BLaER1 treated with 17β-estradiol and CSF1 and Interleukin-3, amounts not matched to agents 10 nM and 100 nM (cell line): ENCODE measurements around the gene CDRT15.
"Not testable (repeated sequence)": the region's sequence is repeated elsewhere in the genome, so short reads cannot be mapped to it uniquely, and the experiment has no call there.

Experiments
- H3K27ac ChIP-seq, 11 experiments: shearing (Covaris generic); formaldehyde crosslinking; 2 replicates each; pipeline ENCODE4 v1.8.1; 2022
- H3K27me3 ChIP-seq, 11 experiments: shearing (Covaris generic); formaldehyde crosslinking; 2 replicates each; pipeline ENCODE4 v1.8.1; 2022
- H3K36me3 ChIP-seq, 11 experiments: shearing (Covaris generic); formaldehyde crosslinking; 2 replicates each; pipeline ENCODE4 v1.8.1; 2022
- H3K4me1 ChIP-seq, 10 experiments: shearing (Covaris generic); formaldehyde crosslinking; 2 replicates each; pipeline ENCODE4 v1.8.1; 2022
- H3K4me2 ChIP-seq, 11 experiments: shearing (Covaris generic); formaldehyde crosslinking; 2 replicates each; pipeline ENCODE4 v1.8.1; 2022
- H3K4me3 ChIP-seq, 10 experiments: shearing (Covaris generic); formaldehyde crosslinking; 2 replicates each; pipeline ENCODE4 v1.8.1; 2022
- H3K9ac ChIP-seq, 11 experiments: shearing (Covaris generic); formaldehyde crosslinking; 2 replicates each; pipeline ENCODE4 v1.8.1; 2022
- H3K9me3 ChIP-seq, 11 experiments: shearing (Covaris generic); formaldehyde crosslinking; replicated peaks in 1 of 11; 2 replicates each; pipeline ENCODE4 v1.8.1; 2022
- H4K20me1 ChIP-seq, 11 experiments: shearing (Covaris generic); formaldehyde crosslinking; 2 replicates each; pipeline ENCODE4 v1.8.1; 2022
- Cebpa-rat ChIP-seq, 11 experiments: shearing (Covaris generic); IDR thresholded peaks; 2 replicates each; pipeline ENCODE4 v1.8.1; 2022

CDRT15 gene

DNA sequence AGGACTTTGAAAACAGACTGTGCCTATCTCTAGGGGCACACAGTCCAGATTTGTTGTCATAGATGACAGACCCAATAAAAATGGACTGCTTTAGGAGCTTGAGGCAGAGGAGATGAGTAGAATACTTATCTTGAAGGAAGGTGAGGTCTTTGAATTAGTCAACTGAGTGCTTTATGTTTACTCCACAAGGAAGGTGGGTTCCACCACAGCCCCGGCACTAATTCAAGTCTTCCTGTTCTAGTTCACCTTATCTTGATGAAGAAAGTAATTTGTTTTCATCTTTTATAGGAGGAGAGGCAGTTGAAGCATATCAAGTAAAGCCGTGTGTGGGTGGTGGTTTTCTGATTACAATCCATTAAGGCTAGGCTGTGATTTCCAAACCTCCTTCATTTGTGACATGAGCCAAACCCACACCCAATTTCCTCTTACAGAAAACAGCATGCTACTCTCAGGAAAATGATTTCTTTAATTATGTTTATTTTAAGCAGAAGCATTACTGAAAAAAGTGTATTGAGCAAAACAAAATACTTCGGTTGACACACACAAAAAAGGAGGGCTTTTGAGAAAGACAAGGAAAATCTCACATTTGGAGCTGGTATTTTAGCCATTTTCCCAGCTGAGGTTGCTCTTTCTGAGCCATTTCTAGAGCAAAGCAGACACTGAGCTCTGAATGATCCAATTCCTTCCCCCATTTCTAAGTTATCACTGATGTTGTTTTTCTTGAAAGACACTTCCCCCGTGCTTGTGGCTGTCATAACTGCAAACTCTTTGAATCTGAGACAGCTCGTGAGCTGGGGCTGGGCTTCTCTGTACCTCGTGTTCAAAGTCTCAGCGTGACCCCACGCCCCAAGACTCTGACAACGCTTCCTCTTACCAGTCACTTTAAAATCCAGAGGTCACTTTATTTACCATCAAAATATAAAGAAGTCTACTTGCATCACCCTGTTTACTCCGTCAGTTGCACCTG is 35.4 kb downstream of the CDRT15 start:
- Histone ChIP-seq H3K36me3 (peaks cover 15 to 68% (median 53%) of the 10 kb centered on the region in 11 experiments; a peak in 20 of 22 replicates), H4K20me1 (peaks cover 0 to 98% (median 73%) of the 10 kb centered on the region in 11 experiments; a peak in 18 of 22 replicates), H3K27ac (no peak overlapping the region), H3K9me3 (no peaks in the 10 kb centered on the region), H3K9ac (no peak overlapping the region), H3K4me2 (peak overlapping the region in 1 of 11 experiments; percentile 23; a peak in 1 of 22 replicates), H3K4me1 (peaks cover 0 to 17% (median 5%) of the 10 kb centered on the region in 10 experiments; a peak in 13 of 20 replicates), H3K4me3 (no peak overlapping the region), H3K27me3 (peaks cover 0 to 19% (median under 1%) of the 10 kb centered on the region in 11 experiments; a peak in 8 of 22 replicates)
- TF ChIP-seq Cebpa-rat (IDR thresholded peaks at IDR 0.05), result no peak

DNA sequence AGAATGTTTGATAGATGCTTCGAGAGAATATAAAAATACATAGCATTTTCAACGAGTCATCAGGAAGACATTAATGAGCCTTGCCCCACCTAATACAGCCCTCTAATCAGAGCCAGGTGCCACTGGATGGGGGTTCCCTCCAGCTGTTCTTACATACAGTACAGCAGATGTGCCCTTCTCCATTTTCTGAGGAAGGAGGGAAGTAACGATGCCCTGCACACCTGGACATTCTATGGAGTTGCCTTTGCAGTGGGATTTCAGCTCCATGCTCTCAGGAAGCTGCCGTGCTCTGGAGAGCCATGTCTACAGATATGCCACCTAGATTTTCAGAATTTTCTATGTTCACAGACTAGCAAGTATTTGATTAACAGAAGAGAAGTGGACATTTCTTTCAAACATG is 36.3 kb downstream of the CDRT15 start:
- Histone ChIP-seq H3K27ac (no peak overlapping the region), H3K4me2 (peak overlapping the region in 1 of 11 experiments; percentile 23; a peak in 1 of 22 replicates)

DNA sequence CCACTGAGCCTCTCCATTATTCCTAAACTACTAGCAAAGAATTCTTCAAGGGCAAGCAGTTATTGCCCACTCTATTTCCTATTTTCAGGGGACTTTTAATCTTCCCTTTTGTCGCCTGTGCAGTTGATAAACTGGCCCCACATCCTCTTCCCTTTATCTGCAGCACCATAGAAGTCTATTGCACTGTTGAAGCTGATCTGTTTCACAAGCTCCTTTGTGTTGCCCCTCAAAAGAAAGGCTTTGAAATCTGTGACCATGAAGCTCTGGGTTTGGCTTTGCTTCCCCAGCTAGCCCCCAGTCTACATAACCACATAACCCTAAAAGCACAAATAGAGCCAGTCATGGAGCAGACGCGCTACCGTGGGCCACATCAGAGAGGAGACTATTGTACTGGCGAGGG is 37.1 kb downstream of the CDRT15 start:
- Histone ChIP-seq H3K4me1 (peaks cover 0 to 25% (median 12%) of the 10 kb centered on the region in 10 experiments; a peak in 13 of 20 replicates), H3K27me3 (peaks cover 0 to 36% (median 13%) of the 10 kb centered on the region in 11 experiments; a peak in 17 of 22 replicates), H4K20me1 (peaks cover 0 to 99% (median 77%) of the 10 kb centered on the region in 11 experiments; a peak in 18 of 22 replicates), H3K36me3 (peaks cover 22 to 60% (median 48%) of the 10 kb centered on the region in 11 experiments; a peak in 21 of 22 replicates), H3K4me3 (no peak overlapping the region), H3K27ac (no peak overlapping the region), H3K9ac (no peak overlapping the region), H3K4me2 (no peak overlapping the region), H3K9me3 (no peaks in the 10 kb centered on the region)
- TF ChIP-seq Cebpa-rat (IDR thresholded peaks at IDR 0.05), result no peak

More for the DNA sequence above, 36.3 kb downstream of the CDRT15 start:
- H4K20me1 ChIP-seq, result peaks cover 0 to 99% (median 73%) of the 10 kb centered on the region in 11 experiments; a peak in 18 of 22 replicates
- H3K9ac ChIP-seq, result no peak overlapping the region
- no peaks in the 10 kb centered on the region for H3K9me3 ChIP-seq
- H3K36me3 ChIP-seq, result peaks cover 16 to 64% (median 50%) of the 10 kb centered on the region in 11 experiments; a peak in 20 of 22 replicates
- TF ChIP-seq Cebpa-rat (IDR thresholded peaks at IDR 0.05), result no peak
- H3K4me3 ChIP-seq, result no peak overlapping the region
- peaks cover 0 to 29% (median 6%) of the 10 kb centered on the region in 11 experiments; a peak in 14 of 22 replicates for H3K27me3 ChIP-seq
- H3K4me1 ChIP-seq, result peaks cover 0 to 25% (median 12%) of the 10 kb centered on the region in 10 experiments; a peak in 13 of 20 replicates

DNA sequence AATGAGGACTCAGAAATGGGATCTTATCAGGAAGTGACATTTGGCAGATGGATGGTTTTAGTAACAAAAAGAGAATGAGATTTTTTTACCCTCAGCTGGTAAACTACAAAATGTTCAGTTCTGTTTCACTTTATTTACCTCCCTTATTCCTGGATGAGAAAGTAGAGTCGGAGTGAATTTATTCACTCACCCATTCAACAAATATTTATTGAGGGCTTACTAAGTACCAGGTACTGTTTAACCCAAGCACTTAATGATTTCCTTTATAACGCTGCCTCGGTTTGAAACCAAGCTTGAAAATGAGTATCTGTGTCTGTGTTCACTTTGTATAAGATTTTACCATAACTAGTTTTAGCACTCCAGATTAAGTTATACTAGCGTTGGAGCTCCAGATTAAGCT is 38.1 kb downstream of the CDRT15 start:
- H3K9me3 ChIP-seq, result no peaks in the 10 kb centered on the region
- H4K20me1 ChIP-seq, result peaks cover 0 to 99% (median 69%) of the 10 kb centered on the region in 11 experiments; a peak in 18 of 22 replicates
- no peak overlapping the region for H3K4me2 ChIP-seq
- no peak overlapping the region for H3K27ac ChIP-seq
- H3K9ac ChIP-seq, result no peak overlapping the region
- H3K27me3 ChIP-seq, result peaks cover 0 to 46% (median 15%) of the 10 kb centered on the region in 11 experiments; a peak in 17 of 22 replicates
- H3K4me1 ChIP-seq, result peaks cover 0 to 27% (median 12%) of the 10 kb centered on the region in 10 experiments; a peak in 13 of 20 replicates
- no peak for TF ChIP-seq Cebpa-rat (IDR thresholded peaks at IDR 0.05)
- no peak overlapping the region for H3K4me3 ChIP-seq
- peaks cover 21 to 53% (median 41%) of the 10 kb centered on the region in 11 experiments; a peak in 21 of 22 replicates for H3K36me3 ChIP-seq

DNA sequence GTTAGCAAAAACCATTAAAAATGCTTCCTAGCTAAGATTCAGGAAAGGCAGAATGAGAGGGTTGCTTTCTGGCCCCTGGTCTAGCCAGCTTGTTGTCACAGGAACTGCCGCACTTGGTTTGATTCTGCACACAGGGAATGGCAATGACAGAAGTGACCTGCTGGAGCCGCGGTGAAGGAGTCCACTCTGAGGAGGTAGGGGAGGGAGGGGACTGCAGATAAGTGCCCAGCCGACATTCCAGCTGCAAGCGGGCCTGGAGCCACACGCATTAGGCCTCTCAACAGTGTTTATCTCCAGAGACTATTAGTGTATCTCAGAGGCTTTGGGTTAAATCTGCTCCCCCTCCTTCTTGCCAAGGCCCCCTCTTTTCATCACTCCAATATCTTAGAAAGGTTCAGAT is 38.6 kb downstream of the CDRT15 start:
- Histone ChIP-seq H3K4me3 (no peak overlapping the region), H4K20me1 (peaks cover 0 to 96% (median 70%) of the 10 kb centered on the region in 11 experiments; a peak in 17 of 22 replicates), H3K4me2 (no peak overlapping the region), H3K4me1 (peaks cover 0 to 30% (median 15%) of the 10 kb centered on the region in 10 experiments; a peak in 13 of 20 replicates), H3K9me3 (no peaks in the 10 kb centered on the region), H3K27me3 (peaks cover 0 to 49% (median 15%) of the 10 kb centered on the region in 11 experiments; a peak in 17 of 22 replicates), H3K36me3 (peaks cover 21 to 52% (median 40%) of the 10 kb centered on the region in 11 experiments; a peak in 21 of 22 replicates), H3K27ac (no peak overlapping the region), H3K9ac (no peak overlapping the region)
- TF ChIP-seq Cebpa-rat (IDR thresholded peaks at IDR 0.05), result no peak

DNA sequence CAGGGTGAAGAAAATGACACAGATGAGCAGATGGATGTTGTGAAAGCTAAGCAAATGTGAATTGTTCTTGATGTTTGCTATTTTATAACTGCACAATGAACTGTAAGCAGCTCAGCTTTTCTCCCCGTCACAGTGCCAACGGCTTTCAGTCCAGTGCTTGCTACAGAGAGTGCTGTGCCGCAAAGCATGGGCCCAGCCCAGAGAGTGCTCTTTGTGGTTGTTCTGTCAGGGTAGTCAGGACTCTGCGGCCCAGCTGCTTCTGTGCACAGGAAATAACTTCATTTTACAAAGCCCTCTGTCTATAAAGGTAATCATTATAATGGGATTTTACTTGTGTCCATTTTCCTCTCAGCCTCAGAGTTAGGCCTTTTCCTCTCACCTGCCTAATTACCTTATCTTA is 39.1 kb downstream of the CDRT15 start:
- Histone ChIP-seq H3K27me3 (peaks cover 0 to 51% (median 15%) of the 10 kb centered on the region in 11 experiments; a peak in 17 of 22 replicates), H3K9me3 (no peaks in the 10 kb centered on the region), H3K4me2 (peak overlapping the region in 4 of 11 experiments; percentile 62 to 83 (median 74); a peak in 6 of 22 replicates), H3K4me1 (peaks cover 0 to 32% (median 19%) of the 10 kb centered on the region in 10 experiments; a peak in 13 of 20 replicates), H4K20me1 (peaks cover 0 to 94% (median 71%) of the 10 kb centered on the region in 11 experiments; a peak in 17 of 22 replicates), H3K27ac (no peak overlapping the region), H3K9ac (no peak overlapping the region), H3K36me3 (peaks cover 21 to 52% (median 38%) of the 10 kb centered on the region in 11 experiments; a peak in 21 of 22 replicates), H3K4me3 (no peak overlapping the region)
- no peak for TF ChIP-seq Cebpa-rat (IDR thresholded peaks at IDR 0.05)

DNA sequence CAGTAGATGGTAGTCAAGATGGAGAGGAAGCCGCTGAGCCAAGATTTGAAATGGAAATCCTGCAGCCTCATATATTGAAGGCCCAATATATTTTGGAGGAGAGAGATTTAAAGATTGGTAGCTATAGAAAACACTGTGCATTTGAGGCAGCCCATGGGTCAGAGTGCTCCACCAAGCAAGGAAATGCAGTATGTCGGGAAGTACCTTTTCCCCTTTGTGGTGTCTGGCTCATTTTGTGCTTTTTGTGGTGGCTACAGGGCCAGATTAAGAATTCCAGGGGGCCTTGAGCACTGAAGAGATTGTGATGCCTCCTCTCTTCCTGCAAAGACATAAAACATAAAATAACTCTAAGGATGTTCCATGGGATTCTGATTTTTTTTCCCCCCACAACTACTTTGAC is 39.6 kb downstream of the CDRT15 start:
- H3K4me3 ChIP-seq, result no peak overlapping the region
- H3K9ac ChIP-seq, result no peak overlapping the region
- H3K4me1 ChIP-seq, result peaks cover 0 to 37% (median 21%) of the 10 kb centered on the region in 10 experiments; a peak in 14 of 20 replicates
- no peak overlapping the region for H3K27ac ChIP-seq
- peaks cover 21 to 52% (median 37%) of the 10 kb centered on the region in 11 experiments; a peak in 21 of 22 replicates for H3K36me3 ChIP-seq
- peaks cover 0 to 93% (median 69%) of the 10 kb centered on the region in 11 experiments; a peak in 17 of 22 replicates for H4K20me1 ChIP-seq
- no peak for TF ChIP-seq Cebpa-rat (IDR thresholded peaks at IDR 0.05)
- H3K4me2 ChIP-seq, result peak overlapping the region in 7 of 11 experiments; percentile 16 to 83 (median 62); a peak in 11 of 22 replicates
- H3K27me3 ChIP-seq, result peaks cover 0 to 53% (median 15%) of the 10 kb centered on the region in 11 experiments; a peak in 17 of 22 replicates
- no peaks in the 10 kb centered on the region for H3K9me3 ChIP-seq

DNA sequence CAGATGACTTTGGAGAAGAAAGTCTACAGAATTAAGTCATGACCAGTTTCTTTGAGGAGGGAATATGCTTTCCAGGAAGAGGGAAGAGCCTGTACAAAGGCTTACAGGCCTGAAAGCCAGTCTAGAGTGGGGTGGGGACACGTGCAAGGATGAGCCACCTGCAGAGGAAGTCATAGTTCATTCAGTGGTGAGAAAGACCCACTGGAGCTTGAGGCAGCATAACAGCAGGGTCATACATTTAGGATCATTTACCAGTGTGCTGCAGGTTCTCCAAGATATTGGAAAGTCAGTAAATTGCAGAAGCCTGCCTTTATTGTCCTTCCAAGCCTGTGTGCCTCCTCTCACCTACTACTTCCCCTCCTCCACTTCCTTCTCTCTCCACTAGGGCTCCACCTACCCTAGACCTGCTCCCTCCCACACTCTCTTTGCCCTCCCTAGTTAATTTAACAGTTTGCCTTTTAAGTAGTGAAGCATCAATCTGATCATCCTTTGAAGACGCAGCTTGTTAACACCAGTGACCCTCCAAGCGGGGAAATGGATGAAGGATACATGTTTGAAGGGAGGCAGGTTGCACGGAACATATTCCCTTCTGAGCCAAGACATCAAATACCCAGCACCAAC is 40.2 kb downstream of the CDRT15 start:
- H4K20me1 ChIP-seq, result peaks cover 0 to 93% (median 68%) of the 10 kb centered on the region in 11 experiments; a peak in 17 of 22 replicates
- no peak for TF ChIP-seq Cebpa-rat (IDR thresholded peaks at IDR 0.05)
- H3K4me3 ChIP-seq, result no peak overlapping the region

DNA sequence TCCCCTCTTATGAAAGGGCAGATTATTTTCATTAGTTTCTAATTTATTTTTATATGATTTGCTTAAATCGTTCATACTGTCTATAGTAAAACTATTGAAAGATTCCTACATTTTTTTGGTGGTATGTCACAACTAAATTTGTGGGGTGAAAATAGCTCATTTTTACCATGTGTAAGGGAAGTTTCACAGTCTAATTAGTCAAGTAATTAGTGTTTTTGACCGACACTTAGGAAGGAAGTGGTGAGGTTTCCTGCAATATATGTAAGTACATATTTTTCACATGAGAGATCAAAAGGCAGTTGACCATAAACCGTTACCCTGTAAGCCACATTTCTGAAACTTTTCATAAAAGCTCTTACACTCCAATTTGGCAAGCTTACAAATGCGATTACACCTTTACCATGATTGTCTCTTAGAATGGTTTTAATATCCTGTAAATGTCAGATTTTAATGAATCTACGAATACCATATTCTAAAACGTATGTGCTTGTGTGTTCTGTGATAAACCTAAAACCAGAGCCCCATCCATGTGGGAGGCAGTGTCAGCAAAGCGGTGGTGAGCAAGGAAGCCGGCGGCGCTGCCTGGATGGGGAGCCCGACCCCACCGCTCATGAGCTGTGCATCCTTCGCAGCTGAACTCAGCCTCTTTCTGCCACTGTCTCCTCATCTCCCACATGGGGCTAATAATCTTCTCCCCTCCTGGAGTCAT is 43.9 kb downstream of the CDRT15 start:
- Histone ChIP-seq H3K4me2 (peak overlapping the region in 9 of 11 experiments; percentile 37 to 69 (median 47); a peak in 15 of 22 replicates), H3K27me3 (peaks cover 8 to 83% (median 29%) of the 10 kb centered on the region in 11 experiments; a peak in 21 of 22 replicates), H3K4me1 (peaks cover 0 to 51% (median 25%) of the 10 kb centered on the region in 10 experiments; a peak in 14 of 20 replicates), H3K36me3 (peaks cover 3 to 32% (median 15%) of the 10 kb centered on the region in 11 experiments; a peak in 17 of 22 replicates), H4K20me1 (peaks cover 0 to 75% (median 59%) of the 10 kb centered on the region in 11 experiments; a peak in 17 of 22 replicates)
- H3K27ac ChIP-seq, H3K9me3 ChIP-seq, H3K9ac ChIP-seq, H3K4me3 ChIP-seq: not testable (repeated sequence)

More for the DNA sequence above, 40.2 kb downstream of the CDRT15 start:
- Histone ChIP-seq H3K27ac (no peak overlapping the region), H3K4me1 (peaks cover 0 to 43% (median 22%) of the 10 kb centered on the region in 10 experiments; a peak in 14 of 20 replicates), H3K27me3 (peaks cover 5 to 59% (median 21%) of the 10 kb centered on the region in 11 experiments; a peak in 21 of 22 replicates), H3K36me3 (peaks cover 21 to 52% (median 37%) of the 10 kb centered on the region in 11 experiments; a peak in 21 of 22 replicates), H3K9me3 (no peaks in the 10 kb centered on the region), H3K9ac (no peak overlapping the region), H3K4me2 (peak overlapping the region in 8 of 11 experiments; percentile 16 to 83 (median 60); a peak in 15 of 22 replicates)

DNA sequence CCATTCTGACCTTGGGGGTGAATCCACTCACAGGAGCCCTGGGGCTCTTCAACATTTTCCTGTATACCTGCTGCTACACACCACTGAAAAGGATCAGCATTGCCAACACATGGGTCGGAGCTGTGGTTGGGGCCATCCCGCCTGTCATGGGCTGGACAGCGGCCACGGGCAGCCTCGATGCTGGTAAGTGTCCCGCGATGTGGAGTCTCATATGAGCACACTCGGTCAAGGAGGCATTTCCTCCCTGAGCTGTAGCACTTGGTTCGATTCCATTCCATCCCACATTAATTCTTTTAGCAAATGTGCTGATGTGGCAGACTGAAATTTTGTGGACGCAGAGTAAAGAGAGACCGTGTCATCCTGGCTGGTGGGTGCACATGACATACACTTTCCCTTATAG is 44.6 kb downstream of the CDRT15 start:
- Histone ChIP-seq H3K36me3 (peaks cover 0 to 24% (median 13%) of the 10 kb centered on the region in 11 experiments; a peak in 11 of 22 replicates), H3K4me1 (peaks cover 0 to 44% (median 25%) of the 10 kb centered on the region in 10 experiments; a peak in 14 of 20 replicates), H3K27me3 (peaks cover 8 to 77% (median 29%) of the 10 kb centered on the region in 11 experiments; a peak in 21 of 22 replicates), H4K20me1 (peaks cover 0 to 68% (median 51%) of the 10 kb centered on the region in 11 experiments; a peak in 17 of 22 replicates), H3K4me2 (peak overlapping the region in 7 of 11 experiments; percentile 41 to 65 (median 60); a peak in 12 of 22 replicates)
- not testable (repeated sequence) for H3K9me3 ChIP-seq, H3K27ac ChIP-seq, H3K9ac ChIP-seq, H3K4me3 ChIP-seq
